Type B pancreatic cell (in vitro differentiated cells): Measurements from ENCODE around the gene ABCG5. TPM values are rescaled to one million over a fixed set of nuclear protein-coding genes. Genes with fewer than 3 reads are reported as not detected.

ENCODE experiments used
- DNase-seq: peaks from one replicate; pipeline ENCODE4 v3.0.0; 2021; ENCODE audit warnings: mixed read lengths; ENCODE audit not compliant: unreplicated experiment; ENCODE audit errors: extremely low spot score
- H3K27ac Mint-ChIP-seq: 2 replicates; pipeline ENCODE4 v1.8.0; 2021; ENCODE audit warnings: mild to moderate bottlenecking, mixed read lengths
- H3K27me3 Mint-ChIP-seq: 2 replicates; pipeline ENCODE4 v1.8.0; 2021; ENCODE audit warnings: mixed read lengths
- H3K36me3 Mint-ChIP-seq: 2 replicates; pipeline ENCODE4 v1.8.0; 2021; ENCODE audit warnings: mixed read lengths
- H3K4me1 Mint-ChIP-seq: one replicate; pipeline ENCODE4 v1.8.0; 2021; ENCODE audit warnings: mixed read lengths; ENCODE audit not compliant: unreplicated experiment
- H3K4me3 Mint-ChIP-seq: 2 replicates; pipeline ENCODE4 v1.8.0; 2021; ENCODE audit warnings: mild to moderate bottlenecking, mixed read lengths
- H3K9me3 Mint-ChIP-seq: 2 replicates; pipeline ENCODE4 v1.8.0; 2021; ENCODE audit warnings: mixed read lengths
- total RNA-seq: library from RNA; stranded (reverse); gene quantifications from 2 replicates; pipeline ENCODE4 v1.2.1, GENCODE V29; 2021; ENCODE audit warnings: low replicate concordance
- TF ChIP-seq, protein P1 (sequence below): fragments of 200-600 bp; sonication (generic); conservative IDR thresholded peaks from 2 replicates; pipeline ENCODE4 v1.5.0; 2021; ENCODE audit warnings: antibody characterized with exemption, mild to moderate bottlenecking

Gene ABCG5
- total RNA-seq, 1 donor from 2014 or later = 0.10 TPM

DNA sequence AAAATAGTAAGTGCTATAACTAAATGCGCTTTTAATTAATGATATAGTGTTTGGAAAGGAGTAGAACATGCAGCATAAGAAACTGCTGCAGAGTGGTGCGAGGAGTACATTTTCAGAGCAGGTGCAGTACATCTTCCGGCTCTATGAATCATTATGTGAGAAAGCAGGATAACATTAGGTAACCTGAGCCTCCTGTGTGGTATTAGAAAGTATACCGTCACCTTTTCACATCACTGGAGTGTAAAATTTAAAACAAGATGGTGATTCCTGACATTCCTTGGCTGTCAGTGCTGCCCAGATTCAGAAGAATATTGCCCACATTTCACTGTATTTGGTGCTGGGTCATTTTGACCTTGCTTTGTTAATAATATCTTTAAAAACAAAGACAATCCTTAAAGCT lies 72.6 kb downstream of the ABCG5 start:
- Mint-ChIP-seq H3K27ac (no peak overlapping the region), H3K27me3 (no peaks in the 10 kb centered on the region), H3K4me1 (no peaks in the 10 kb centered on the region), H3K4me3 (no peak overlapping the region), H3K9me3 (no peaks in the 10 kb centered on the region), H3K36me3 (no peaks in the 10 kb centered on the region)
- DNase-seq = no peak
- TF ChIP-seq, protein P1, sequence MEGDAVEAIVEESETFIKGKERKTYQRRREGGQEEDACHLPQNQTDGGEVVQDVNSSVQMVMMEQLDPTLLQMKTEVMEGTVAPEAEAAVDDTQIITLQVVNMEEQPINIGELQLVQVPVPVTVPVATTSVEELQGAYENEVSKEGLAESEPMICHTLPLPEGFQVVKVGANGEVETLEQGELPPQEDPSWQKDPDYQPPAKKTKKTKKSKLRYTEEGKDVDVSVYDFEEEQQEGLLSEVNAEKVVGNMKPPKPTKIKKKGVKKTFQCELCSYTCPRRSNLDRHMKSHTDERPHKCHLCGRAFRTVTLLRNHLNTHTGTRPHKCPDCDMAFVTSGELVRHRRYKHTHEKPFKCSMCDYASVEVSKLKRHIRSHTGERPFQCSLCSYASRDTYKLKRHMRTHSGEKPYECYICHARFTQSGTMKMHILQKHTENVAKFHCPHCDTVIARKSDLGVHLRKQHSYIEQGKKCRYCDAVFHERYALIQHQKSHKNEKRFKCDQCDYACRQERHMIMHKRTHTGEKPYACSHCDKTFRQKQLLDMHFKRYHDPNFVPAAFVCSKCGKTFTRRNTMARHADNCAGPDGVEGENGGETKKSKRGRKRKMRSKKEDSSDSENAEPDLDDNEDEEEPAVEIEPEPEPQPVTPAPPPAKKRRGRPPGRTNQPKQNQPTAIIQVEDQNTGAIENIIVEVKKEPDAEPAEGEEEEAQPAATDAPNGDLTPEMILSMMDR = no peak

DNA sequence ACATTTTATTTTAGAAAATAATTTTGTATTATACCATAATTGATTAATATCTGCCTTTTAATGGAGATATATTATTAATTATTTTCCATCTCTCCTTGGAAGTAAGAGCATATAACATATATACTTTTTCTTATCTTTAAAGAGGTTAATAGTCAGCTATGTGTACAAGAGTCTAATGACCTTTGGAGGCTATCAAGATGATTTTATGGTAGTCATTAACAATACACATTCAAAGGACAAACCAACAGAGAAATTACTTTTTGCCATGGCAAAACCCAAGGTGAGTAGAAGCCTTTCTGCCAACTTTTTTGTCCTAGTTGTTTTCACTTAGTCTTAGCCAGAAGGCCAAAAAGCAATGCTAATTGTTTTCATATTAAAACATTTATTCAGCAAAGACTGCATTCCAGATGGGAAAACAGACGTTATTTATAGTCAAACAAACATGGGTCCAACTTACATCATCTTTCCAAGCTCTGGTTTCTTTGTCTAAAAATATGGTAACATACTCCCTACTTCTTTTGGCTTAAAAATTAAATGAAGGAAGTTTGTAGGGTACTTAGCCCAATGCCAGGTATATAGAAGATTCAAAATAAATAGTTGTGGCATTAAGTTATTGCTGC lies 74.4 kb downstream of the ABCG5 start:
- Mint-ChIP-seq H3K27me3 (no peaks in the 10 kb centered on the region), H3K4me3 (no peak overlapping the region), H3K4me1 (peaks cover 2% of the 10 kb centered on the region), H3K9me3 (no peaks in the 10 kb centered on the region), H3K36me3 (no peaks in the 10 kb centered on the region), H3K27ac (no peak overlapping the region)
- no peak for DNase-seq
- TF ChIP-seq, protein P1 = no peak

DNA sequence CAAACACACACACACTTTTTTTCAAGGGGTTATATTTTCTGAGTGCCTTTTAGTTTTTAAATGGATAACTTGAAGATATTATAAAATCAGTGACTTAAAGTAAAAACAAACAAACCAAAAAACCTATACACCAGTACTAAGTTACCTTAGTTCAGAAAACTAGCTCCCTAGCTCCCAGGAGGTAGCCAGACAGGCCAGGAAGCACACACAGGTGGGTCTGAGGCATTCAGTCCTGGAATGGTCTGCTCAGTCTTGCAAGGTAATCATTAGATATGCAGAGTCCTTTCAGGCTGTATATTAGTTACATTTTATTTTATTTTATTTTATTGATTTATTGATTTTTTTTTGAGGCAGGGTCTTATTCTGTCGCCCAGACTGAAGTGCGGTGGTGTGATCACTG lies 75.5 kb downstream of the ABCG5 start:
- no peak overlapping the region for H3K4me3 Mint-ChIP-seq
- peaks cover 4% of the 10 kb centered on the region for H3K4me1 Mint-ChIP-seq
- no peak for DNase-seq
- TF ChIP-seq, protein P1 = no peak
- no peaks in the 10 kb centered on the region for H3K27me3 Mint-ChIP-seq
- no peaks in the 10 kb centered on the region for H3K36me3 Mint-ChIP-seq
- no peaks in the 10 kb centered on the region for H3K9me3 Mint-ChIP-seq
- H3K27ac Mint-ChIP-seq = no peak overlapping the region

Other genes with a start within 250 kb of the ABCG5 start
- 35.6 and 59.8 TPM in 2 replicates for gene THADA, start 242.8 kb downstream of the ABCG5 start, total RNA-seq
- gene PLEKHH2, start 201.6 kb downstream of the ABCG5 start, total RNA-seq = 0.81 and 3.5 TPM in 2 replicates
- gene C1GALT1C1L, start 162.4 kb downstream of the ABCG5 start, total RNA-seq = 0.24 TPM in 1 of 2 replicates, not detected in the other
- gene DYNC2LI1, start 64.8 kb downstream of the ABCG5 start, total RNA-seq = 18.8 and 22.0 TPM in 2 replicates
- 0.31 TPM in 1 of 2 replicates, not detected in the other for gene ABCG8, start 132 bp upstream of the ABCG5 start, total RNA-seq
- 104 and 117 TPM in 2 replicates for gene LRPPRC, start 157.2 kb upstream of the ABCG5 start, total RNA-seq